DOHH2 (cell line): ENCODE results near the gene GABPB2.
A peak's percentile ranks its signal among the peaks of the same experiment; 100 is the strongest.

Experiments used
- EZH2phosphoT487 ChIP-seq: fragments of 200-600 bp; sonication (generic); IDR thresholded peaks from 2 replicates; pipeline ENCODE4 v1.6.1; 2017; ENCODE audit warnings: borderline replicate concordance, mild to moderate bottlenecking, antibody characterized with exemption, low read length, moderate library complexity, mixed read lengths
- TF ChIP-seq, protein P1 (sequence below): fragments of 200-600 bp; sonication (generic); IDR thresholded peaks from one replicate; pipeline ENCODE4 v1.5.1; 2014; ENCODE audit warnings: antibody characterized with exemption, mild to moderate bottlenecking, low read depth, low read length; ENCODE audit not compliant: poor library complexity, severe bottlenecking

DNA sequence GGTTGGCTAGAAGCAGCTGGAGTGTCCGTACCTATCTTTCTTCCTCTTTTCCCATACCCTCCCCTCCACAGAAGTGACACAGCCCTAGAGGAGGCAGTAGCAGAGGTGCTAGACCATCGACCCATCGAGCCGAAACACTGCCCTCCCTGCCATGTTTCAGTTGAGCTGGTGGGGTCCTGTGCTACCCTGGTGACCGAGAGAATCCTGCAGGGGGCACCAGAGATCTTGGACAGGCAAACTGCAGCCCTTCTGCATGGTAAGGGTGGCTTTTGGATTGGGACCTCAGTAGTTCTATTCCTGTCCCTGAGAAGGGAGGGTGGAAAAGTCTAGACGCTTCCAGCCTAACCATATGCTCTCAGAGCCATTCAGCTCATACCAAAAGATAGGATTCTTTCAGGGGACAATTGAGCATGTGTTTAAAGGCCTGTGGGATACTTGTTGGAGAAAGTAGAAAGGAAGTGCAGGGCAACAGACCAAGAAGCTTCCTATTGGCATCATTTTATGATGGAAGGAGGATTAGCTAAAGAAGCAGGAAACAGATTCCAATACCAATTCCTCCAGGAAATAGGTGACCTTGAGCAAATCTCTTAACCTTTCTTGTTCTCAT lies 45.9 kb upstream of the GABPB2 start:
- TF ChIP-seq, protein P1, sequence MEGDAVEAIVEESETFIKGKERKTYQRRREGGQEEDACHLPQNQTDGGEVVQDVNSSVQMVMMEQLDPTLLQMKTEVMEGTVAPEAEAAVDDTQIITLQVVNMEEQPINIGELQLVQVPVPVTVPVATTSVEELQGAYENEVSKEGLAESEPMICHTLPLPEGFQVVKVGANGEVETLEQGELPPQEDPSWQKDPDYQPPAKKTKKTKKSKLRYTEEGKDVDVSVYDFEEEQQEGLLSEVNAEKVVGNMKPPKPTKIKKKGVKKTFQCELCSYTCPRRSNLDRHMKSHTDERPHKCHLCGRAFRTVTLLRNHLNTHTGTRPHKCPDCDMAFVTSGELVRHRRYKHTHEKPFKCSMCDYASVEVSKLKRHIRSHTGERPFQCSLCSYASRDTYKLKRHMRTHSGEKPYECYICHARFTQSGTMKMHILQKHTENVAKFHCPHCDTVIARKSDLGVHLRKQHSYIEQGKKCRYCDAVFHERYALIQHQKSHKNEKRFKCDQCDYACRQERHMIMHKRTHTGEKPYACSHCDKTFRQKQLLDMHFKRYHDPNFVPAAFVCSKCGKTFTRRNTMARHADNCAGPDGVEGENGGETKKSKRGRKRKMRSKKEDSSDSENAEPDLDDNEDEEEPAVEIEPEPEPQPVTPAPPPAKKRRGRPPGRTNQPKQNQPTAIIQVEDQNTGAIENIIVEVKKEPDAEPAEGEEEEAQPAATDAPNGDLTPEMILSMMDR: peak; percentile 85
- no peak for TF ChIP-seq EZH2phosphoT487
